Left ventricle myocardium inferior (tissue), 1 donor: Measurements from ENCODE around the gene DYRK4. TPM values are rescaled to one million over a fixed set of nuclear protein-coding genes. Genes with fewer than 3 reads are reported as not detected.

ENCODE experiments used
- DNase-seq: peaks from one replicate; pipeline ENCODE4 v3.0.0-alpha.2; 2020
- H3K27ac ChIP-seq: fragments of 200-600 bp; replicated peaks from 2 replicates; pipeline ENCODE4 v1.8.0; 2021
- H3K27me3 ChIP-seq: fragments of 200-600 bp; 2 replicates; pipeline ENCODE4 v1.8.0; 2021; ENCODE audit warnings: low read depth
- H3K36me3 ChIP-seq: fragments of 200-600 bp; 2 replicates; pipeline ENCODE4 v1.8.0; 2021
- H3K4me1 ChIP-seq: fragments of 200-600 bp; 2 replicates; pipeline ENCODE4 v1.8.0; 2021
- H3K4me3 ChIP-seq: fragments of 200-600 bp; 2 replicates; pipeline ENCODE4 v1.8.0; 2021; ENCODE audit warnings: mild to moderate bottlenecking, moderate library complexity
- H3K9me3 ChIP-seq: fragments of 200-600 bp; replicated peaks from 2 replicates; pipeline ENCODE4 v1.8.0; 2021
- CTCF ChIP-seq: fragments of 200-600 bp; IDR thresholded peaks from 2 replicates; pipeline ENCODE4 v1.8.0; 2021; ENCODE audit warnings: antibody characterized with exemption, mild to moderate bottlenecking, borderline replicate concordance
- intact Hi-C: fragments of 100-400 bp; cut with micrococcal nuclease; formaldehyde crosslinking; loops from one replicate; pipeline ENCODE4 v1.11.0; 2022
- total RNA-seq: library from RNA; stranded (reverse); fragmentation: NEBNext Ultra II Directional; extraction: Animal tissue kit (Norgen Biotek cat#: 25700); gene quantifications from one replicate; pipeline ENCODE4 v1.2.1, GENCODE V29; 2021
- donor health status: DM: no; HTN: yes; CAD: no; lungs with severe emphysema.

Gene DYRK4
- total RNA-seq, 1 donor from 2014 or later: 28.6 TPM

GRCh38 chr12:4540170-4540569 lies 21.8 kb upstream of the DYRK4 start:
- TF ChIP-seq CTCF: no peak
- intact Hi-C loops: no loop called here

GRCh38 chr12:4540638-4541037 lies 21.4 kb upstream of the DYRK4 start:
- Histone ChIP-seq H3K4me3 (no peak overlapping the region), H3K36me3 (no peaks in the 10 kb centered on the region), H3K9me3 (no peaks in the 10 kb centered on the region), H3K27ac (no peak overlapping the region), H3K27me3 (no peaks in the 10 kb centered on the region), H3K4me1 (peaks cover 26% of the 10 kb centered on the region)
- no peak for DNase-seq
- TF ChIP-seq CTCF: no peak
- intact Hi-C loops: no loop called here

More at GRCh38 chr12:4540170-4540569, 21.8 kb upstream of the DYRK4 start:
- DNase-seq: no peak
- H3K36me3 ChIP-seq: peaks cover 1% of the 10 kb centered on the region
- no peak overlapping the region for H3K4me3 ChIP-seq
- no peaks in the 10 kb centered on the region for H3K9me3 ChIP-seq
- H3K4me1 ChIP-seq: peaks cover 26% of the 10 kb centered on the region
- H3K27ac ChIP-seq: no peak overlapping the region
- H3K27me3 ChIP-seq: no peaks in the 10 kb centered on the region

GRCh38 chr12:4545195-4545594 lies 16.8 kb upstream of the DYRK4 start:
- H3K4me1 ChIP-seq: no peaks in the 10 kb centered on the region
- no peaks in the 10 kb centered on the region for H3K27me3 ChIP-seq
- no peak for TF ChIP-seq CTCF
- H3K36me3 ChIP-seq: no peaks in the 10 kb centered on the region
- no peak overlapping the region for H3K4me3 ChIP-seq
- no peaks in the 10 kb centered on the region for H3K9me3 ChIP-seq
- no peak for DNase-seq
- intact Hi-C loops: no loop called here
- no peak overlapping the region for H3K27ac ChIP-seq

- no peak for DNase-seq
- Histone ChIP-seq H3K36me3 (no peaks in the 10 kb centered on the region), H3K27me3 (no peaks in the 10 kb centered on the region), H3K27ac (no peak overlapping the region), H3K4me3 (no peak overlapping the region), H3K9me3 (no peaks in the 10 kb centered on the region), H3K4me1 (peaks cover 6% of the 10 kb centered on the region)
- intact Hi-C loops: no loop called here
- no peak for TF ChIP-seq CTCF
Measured at GRCh38 chr12:4552191-4552590, 9.8 kb upstream of the DYRK4 start.

GRCh38 chr12:4553943-4554342 lies 8.1 kb upstream of the DYRK4 start:
- H3K27ac ChIP-seq: no peak overlapping the region
- no peaks in the 10 kb centered on the region for H3K9me3 ChIP-seq
- DNase-seq: no peak
- TF ChIP-seq CTCF: no peak
- H3K27me3 ChIP-seq: no peaks in the 10 kb centered on the region
- H3K4me3 ChIP-seq: no peak overlapping the region
- intact Hi-C loops: no loop called here
- H3K4me1 ChIP-seq: peaks cover 13% of the 10 kb centered on the region
- no peaks in the 10 kb centered on the region for H3K36me3 ChIP-seq

- Histone ChIP-seq H3K4me3 (no peak overlapping the region), H3K27ac (no peak overlapping the region)
- TF ChIP-seq CTCF: no peak
Measured at GRCh38 chr12:4555804-4556203, 6.2 kb upstream of the DYRK4 start.

More at GRCh38 chr12:4555804-4556203, 6.2 kb upstream of the DYRK4 start:
- intact Hi-C loops: no loop called here
- Histone ChIP-seq H3K9me3 (no peaks in the 10 kb centered on the region), H3K36me3 (no peaks in the 10 kb centered on the region), H3K4me1 (peaks cover 13% of the 10 kb centered on the region), H3K27me3 (no peaks in the 10 kb centered on the region)
- no peak for DNase-seq
